BE2C (cell line): ENCODE results near the gene NUP62CL.

Source experiments
- DNase-seq: peaks from one replicate; pipeline ENCODE4 v3.0.0-alpha.2; 2020
- H3K27me3 ChIP-seq: fragments of 250-450 bp; sonication (Bioruptor Pico); 2 replicates; pipeline ENCODE4 v1.5.1; 2020; ENCODE audit warnings: mild to moderate bottlenecking
- H3K36me3 ChIP-seq: fragments of 250-450 bp; sonication (Bioruptor Pico); 2 replicates; pipeline ENCODE4 v1.5.1; 2020; ENCODE audit warnings: mild to moderate bottlenecking
- H3K4me1 ChIP-seq: fragments of 250-450 bp; sonication (Bioruptor Pico); 2 replicates; pipeline ENCODE4 v1.5.1; 2020
- H3K4me3 ChIP-seq: 2 replicates; pipeline ENCODE4 v1.5.1; 2011; ENCODE audit warnings: low read depth, low read length
- H3K9me3 ChIP-seq: fragments of 250-450 bp; sonication (Bioruptor Pico); 2 replicates; pipeline ENCODE4 v1.5.1; 2020
- TF ChIP-seq, protein P1 (sequence below): IDR thresholded peaks from 2 replicates; pipeline ENCODE4 v1.5.1; 2012; ENCODE audit warnings: mild to moderate bottlenecking, low read depth, low read length

The NUP62CL gene

DNA sequence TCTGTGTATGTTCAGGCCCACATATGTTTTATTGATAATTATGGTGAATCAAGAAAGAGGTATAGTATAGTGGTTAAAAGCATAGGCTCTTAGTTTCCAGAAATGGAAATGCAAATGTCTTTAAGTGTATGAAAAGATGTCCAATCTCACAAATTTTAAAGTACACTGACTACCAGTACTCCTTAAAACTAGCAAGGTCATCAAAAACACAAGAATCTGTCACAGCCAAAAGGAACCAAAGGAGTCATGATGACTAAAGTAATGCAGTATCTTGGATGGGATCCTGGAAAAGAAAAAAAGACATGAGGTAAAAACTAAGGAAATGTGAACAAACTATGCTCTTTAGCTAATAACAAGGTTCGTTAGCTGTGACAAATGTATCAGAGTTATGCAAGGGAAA, 87.0 kb downstream of the NUP62CL start:
- TF ChIP-seq, protein P1, sequence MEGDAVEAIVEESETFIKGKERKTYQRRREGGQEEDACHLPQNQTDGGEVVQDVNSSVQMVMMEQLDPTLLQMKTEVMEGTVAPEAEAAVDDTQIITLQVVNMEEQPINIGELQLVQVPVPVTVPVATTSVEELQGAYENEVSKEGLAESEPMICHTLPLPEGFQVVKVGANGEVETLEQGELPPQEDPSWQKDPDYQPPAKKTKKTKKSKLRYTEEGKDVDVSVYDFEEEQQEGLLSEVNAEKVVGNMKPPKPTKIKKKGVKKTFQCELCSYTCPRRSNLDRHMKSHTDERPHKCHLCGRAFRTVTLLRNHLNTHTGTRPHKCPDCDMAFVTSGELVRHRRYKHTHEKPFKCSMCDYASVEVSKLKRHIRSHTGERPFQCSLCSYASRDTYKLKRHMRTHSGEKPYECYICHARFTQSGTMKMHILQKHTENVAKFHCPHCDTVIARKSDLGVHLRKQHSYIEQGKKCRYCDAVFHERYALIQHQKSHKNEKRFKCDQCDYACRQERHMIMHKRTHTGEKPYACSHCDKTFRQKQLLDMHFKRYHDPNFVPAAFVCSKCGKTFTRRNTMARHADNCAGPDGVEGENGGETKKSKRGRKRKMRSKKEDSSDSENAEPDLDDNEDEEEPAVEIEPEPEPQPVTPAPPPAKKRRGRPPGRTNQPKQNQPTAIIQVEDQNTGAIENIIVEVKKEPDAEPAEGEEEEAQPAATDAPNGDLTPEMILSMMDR, result no peak
- Histone ChIP-seq H3K9me3 (no peaks in the 10 kb centered on the region), H3K4me1 (no peaks in the 10 kb centered on the region), H3K27me3 (no peaks in the 10 kb centered on the region), H3K4me3 (no peak overlapping the region), H3K36me3 (peaks cover 3% of the 10 kb centered on the region; the same call in 1 of the 2 replicates)
- no peak for DNase-seq

DNA sequence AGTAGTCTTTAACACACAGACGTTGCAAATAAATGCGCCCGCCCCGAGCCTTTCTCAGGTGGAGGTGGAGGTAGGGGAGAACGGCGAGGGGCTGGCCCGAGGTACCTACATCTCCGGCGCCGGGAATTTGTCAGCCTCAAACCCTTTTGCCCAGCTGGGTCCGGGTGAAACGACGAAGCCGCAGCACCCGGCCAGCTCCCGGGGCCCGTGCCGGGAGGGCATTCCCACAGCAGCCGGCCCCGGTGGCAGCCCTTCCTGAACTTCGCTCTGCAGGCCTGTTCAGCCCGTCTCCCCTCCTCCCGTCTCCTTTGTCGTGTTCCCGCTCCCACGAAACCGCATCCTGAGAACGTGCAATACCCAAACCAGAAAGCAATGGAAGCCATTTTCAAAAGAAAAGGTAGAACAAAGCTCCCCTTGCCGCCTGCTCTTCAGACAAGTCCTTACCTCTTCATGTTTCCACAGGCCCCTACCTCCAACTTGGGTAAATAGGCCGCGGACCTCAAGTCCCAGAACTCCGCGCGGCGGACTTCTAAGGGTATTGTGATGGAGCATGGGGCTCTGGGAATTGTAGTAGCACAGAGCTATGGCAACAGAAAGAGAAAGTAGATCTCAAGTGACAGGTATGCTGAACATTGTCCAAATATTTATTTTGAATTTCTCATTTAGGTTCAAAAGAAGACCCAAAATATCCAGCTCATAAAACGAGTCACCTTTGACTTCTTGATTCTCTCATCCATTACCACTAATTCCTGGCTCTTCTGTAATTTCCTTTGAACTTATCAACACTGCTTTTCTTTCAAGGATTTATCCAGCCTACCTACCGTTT, 87.7 kb downstream of the NUP62CL start, which contains the start of gene RBM41:
Gene RBM41 (minus strand): TSS at position 501 of the 826 bp plus-strand sequence. CDS start 49 bp downstream, at position 452.
- TF ChIP-seq, protein P1, result no peak
- Histone ChIP-seq H3K9me3 (no peaks in the 10 kb centered on the region), H3K4me1 (no peaks in the 10 kb centered on the region), H3K27me3 (no peaks in the 10 kb centered on the region), H3K36me3 (peaks cover 3% of the 10 kb centered on the region; the same call in 1 of the 2 replicates), H3K4me3 (peak within 1 kb of the TSS; percentile 74)
- DNase-seq, result peak; percentile 64

DNA sequence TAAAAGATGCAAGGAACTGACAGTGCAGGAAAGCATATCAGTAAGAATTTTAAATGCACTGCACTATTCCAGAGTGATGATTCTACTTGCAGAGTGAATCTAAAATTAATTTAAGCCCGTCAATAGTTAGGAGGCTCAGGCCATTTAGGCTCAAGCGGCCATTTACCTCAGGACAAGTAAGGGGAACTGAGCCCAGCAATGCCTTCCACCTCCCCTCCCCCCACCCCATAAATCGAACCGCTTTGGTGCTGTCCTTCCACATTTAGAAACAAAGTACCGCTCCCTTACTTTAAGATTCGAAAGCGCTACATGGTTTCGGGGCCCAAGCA, 88.3 kb downstream of the NUP62CL start:
- Histone ChIP-seq H3K27me3 (no peaks in the 10 kb centered on the region), H3K36me3 (peaks cover 3% of the 10 kb centered on the region; the same call in 1 of the 2 replicates), H3K4me3 (peak overlapping the region; percentile 74), H3K9me3 (no peaks in the 10 kb centered on the region), H3K4me1 (no peaks in the 10 kb centered on the region)
- DNase-seq, result no peak
- TF ChIP-seq, protein P1, result no peak

DNA sequence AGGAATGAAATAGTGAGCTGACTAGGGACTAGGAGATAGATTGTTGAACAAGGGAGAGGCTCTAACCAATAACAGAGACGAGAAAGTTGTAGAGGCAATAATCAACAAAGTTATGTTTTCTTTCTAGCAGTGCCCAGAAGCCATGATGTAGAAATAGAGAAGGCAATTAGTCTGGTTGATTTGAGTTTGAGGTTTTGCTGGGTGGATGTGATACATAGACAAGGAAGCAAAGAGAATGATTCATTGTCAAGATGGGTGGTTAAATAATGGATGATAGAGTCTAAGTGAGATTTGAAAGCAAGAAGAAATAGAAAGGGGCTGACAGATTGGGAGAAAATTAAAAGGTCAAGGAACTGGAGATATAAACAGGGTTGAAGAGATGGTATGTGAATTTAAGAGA, 98.8 kb downstream of the NUP62CL start:
- H3K4me1 ChIP-seq, result no peaks in the 10 kb centered on the region
- no peaks in the 10 kb centered on the region for H3K9me3 ChIP-seq
- no peak for DNase-seq
- no peak overlapping the region for H3K4me3 ChIP-seq
- no peaks in the 10 kb centered on the region for H3K27me3 ChIP-seq
- TF ChIP-seq, protein P1, result no peak
- no peaks in the 10 kb centered on the region for H3K36me3 ChIP-seq

DNA sequence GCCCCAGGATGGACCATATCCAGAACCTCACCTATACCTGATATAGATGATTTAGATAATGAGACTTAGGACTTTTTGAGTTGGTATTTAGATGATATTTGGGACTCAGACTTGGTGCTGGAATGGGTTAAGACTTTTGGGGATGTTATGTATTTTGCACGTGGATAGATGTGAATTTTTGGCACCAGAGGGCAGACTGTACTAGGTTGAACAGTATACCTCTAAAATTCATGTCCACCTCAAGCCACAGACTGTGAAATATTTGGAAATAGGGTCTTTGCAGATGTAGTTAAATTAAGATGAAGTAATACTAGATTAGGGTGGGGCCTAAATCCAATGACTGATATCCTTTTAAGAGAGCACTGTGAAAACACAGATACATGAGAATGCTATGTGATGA, 103.3 kb downstream of the NUP62CL start:
- Histone ChIP-seq H3K36me3 (no peaks in the 10 kb centered on the region), H3K9me3 (no peaks in the 10 kb centered on the region), H3K4me1 (no peaks in the 10 kb centered on the region), H3K27me3 (no peaks in the 10 kb centered on the region), H3K4me3 (no peak overlapping the region)
- DNase-seq, result no peak
- TF ChIP-seq, protein P1, result no peak

DNA sequence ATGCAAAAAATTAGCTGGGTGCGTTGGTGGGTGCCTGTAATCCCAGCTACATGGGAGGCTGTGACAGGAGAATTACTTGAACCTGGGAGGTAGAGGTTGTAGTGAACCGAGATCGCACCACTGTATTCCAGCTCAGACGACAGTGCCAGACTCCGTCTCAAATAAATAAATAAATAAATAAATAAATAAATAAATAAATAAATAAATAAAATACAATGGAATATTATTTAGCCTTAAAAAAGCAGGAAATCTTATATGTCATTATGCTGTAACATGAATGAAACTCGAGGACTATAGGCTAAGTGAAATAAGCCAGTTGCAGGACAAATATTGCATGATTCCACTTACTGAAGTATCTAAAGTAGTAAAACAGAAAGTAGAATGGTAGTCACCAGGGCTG, 130.1 kb downstream of the NUP62CL start:
- H3K4me1 ChIP-seq, result no peaks in the 10 kb centered on the region
- DNase-seq, result no peak
- no peak overlapping the region for H3K4me3 ChIP-seq
- no peaks in the 10 kb centered on the region for H3K36me3 ChIP-seq
- TF ChIP-seq, protein P1, result no peak
- no peaks in the 10 kb centered on the region for H3K9me3 ChIP-seq
- no peaks in the 10 kb centered on the region for H3K27me3 ChIP-seq
